GF-D8 (cell line): ENCODE data around the gene SLC23A2.
A peak's percentile ranks its signal among the peaks of the same experiment; 100 is the strongest.

Experiments used
- DNase-seq: peaks from one replicate; lab custom pipeline; 2025; lab: John Stamatoyannopoulos, UW

Gene SLC23A2

GRCh38 chr20:4846821-4847220, 154.5 kb downstream of the SLC23A2 start:
- no peak for DNase-seq

GRCh38 chr20:4844751-4845465, 156.4 kb downstream of the SLC23A2 start:
- peak; percentile 81 for DNase-seq

GRCh38 chr20:4844325-4844724, 157.0 kb downstream of the SLC23A2 start:
- DNase-seq: no peak

DNA sequence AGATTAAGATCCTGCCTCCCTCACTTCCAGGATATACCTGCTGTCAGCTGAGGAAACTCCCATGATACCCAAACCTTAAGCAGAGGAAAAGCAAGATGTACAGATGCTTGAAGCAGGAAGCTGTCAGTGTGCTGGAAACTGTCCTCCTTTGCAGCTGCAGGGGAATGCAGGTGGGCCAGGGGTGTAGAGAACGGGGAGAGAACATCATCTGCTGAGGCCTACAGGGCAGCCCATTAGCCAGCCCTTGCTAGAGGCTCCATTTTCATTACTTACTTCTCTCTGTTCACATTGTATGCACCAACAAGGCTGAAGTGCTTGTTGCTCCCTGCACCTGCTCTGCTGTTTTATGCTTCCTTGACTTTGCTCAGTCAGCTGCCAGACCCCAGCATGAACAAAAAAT, 160.5 kb downstream of the SLC23A2 start:
- no peak for DNase-seq

DNA sequence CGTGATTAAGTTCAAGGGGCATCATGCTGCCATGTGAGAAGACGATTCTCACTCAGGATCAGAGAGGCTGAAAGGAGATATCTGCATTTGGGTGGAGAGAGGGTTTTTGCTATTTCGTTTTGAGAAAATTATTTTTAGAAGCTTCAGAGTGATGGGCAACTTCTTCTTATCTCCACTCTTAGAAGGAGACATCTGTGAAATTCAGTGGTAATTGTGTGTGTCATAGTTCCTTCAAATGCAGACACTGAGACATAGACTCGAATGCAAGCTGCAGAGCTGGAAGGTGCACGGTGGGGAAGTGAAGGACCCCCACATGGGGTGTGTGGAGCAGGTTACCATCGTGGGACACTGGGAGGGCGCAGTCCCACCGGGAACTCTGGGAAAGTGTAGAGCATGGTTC, 162.8 kb downstream of the SLC23A2 start:
- DNase-seq: no peak

- no peak for DNase-seq
Observed at GRCh38 chr20:4837760-4838159, 163.6 kb downstream of the SLC23A2 start.

DNA sequence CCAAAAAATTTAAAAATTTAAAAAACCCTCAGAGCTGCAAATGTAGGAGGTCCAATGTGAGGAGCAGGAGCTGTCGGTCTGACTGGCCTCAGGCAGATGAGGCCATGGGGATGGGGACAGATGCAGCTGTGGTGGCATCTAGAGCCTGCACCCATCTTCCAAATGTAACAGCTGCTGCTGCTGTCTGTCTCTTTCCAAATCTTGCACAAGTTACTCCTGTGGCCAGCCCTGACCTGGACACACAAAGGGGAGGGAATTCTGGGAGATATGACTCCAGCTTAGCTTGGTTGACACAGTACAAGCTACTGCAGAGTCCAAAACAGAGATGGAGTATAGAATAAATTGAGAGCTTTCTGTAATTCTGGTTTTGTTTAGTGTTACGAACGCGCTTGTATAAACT, 164.4 kb downstream of the SLC23A2 start:
- DNase-seq: no peak

DNA sequence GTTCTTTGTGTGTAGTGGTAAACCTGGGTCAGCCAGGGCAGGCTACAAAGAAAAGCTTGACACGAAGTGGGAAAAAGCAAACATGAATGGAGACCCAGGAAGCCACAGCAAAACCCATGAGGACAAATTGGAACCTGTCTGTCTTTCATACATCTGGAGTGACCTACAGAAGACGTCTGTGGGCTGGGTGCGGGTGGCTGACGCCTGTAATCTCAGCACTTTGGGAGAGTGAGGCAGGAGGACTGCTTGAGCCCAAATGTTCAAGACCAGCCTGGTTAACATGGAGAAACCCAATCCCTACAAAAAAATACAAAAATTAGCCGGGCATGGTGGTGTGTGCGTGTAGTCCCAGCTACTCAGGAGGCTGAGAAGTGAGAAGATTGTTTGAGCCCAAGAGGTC, 164.8 kb downstream of the SLC23A2 start:
- DNase-seq: no peak

DNA sequence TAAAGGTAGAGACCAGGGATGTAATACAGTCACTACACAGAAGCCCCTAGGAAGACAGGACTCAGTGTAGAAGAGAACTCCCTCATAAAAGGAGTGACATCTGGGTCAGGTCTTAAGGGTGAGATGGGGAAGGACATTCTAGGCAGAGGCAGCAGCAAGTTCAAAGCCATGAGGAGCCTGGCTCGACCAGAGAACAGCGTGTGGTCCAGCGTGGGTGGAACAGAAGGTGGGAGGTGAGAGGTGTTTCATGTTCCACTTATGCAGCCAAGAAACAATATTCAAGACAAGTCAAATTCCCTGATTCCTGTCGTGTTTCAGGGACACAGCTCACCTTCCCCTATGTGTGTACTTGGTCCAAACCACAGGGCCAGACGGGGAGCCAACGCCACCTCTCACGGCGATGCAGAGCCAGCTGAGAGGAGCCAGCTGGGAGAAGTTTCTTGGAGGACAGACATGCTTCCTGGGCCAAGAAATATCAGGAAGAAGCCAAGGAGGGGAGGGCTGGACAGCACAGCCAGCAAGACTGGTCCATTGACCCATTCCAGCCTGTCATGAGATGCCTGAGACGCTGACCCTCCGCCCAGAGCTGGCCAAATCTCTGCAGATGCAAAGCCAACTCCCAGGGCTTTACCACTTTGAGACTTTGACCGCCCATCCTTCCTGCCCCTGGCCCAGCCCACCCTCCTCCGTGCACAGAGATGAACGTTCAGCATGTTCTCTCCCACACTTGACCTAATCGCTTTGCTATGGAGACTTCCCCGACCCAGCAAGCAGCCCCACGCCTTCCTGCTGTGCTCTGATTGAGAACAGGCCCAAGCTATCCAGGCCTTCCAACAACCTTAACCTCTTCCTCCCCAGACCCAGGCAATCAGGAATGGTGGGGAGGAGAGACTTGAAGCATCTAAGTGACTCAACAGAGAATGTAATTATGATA, 165.8 kb downstream of the SLC23A2 start:
- DNase-seq: no peak

DNA sequence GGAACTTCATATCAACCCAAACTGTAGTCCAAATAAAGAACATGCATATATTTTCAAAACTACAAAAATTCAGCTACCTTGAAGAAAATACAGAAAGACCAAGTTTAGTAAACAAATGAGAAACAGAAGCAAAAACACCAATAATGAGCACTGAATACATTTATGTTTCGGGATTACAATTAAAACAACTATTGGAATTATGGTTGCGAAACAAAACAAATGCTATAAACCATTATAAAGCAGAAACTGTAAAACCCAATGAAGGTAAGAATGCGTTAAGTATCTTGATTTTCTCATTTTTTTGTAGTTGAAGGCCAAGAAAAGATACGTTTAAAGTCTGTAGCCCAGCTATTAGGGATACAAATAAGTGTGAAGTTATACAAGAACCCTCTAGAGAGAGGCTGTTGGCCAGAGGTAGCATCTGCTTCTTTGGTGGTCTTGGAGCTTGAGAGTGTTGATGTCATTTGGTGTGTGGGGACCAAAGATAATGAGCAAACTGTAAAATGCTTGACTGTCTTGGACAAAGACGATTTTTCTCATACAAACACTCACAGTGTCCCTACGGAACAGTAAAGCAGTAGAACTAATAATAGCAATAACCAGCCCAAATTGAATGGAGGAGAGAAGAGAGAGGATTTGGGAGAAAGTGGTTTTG, 168.1 kb downstream of the SLC23A2 start:
- DNase-seq: no peak

GRCh38 chr20:4832469-4832868, 168.8 kb downstream of the SLC23A2 start:
- DNase-seq: no peak

GRCh38 chr20:4830696-4831095, 170.6 kb downstream of the SLC23A2 start:
- DNase-seq: no peak

GRCh38 chr20:4830259-4830658, 171.1 kb downstream of the SLC23A2 start:
- DNase-seq: no peak

DNA sequence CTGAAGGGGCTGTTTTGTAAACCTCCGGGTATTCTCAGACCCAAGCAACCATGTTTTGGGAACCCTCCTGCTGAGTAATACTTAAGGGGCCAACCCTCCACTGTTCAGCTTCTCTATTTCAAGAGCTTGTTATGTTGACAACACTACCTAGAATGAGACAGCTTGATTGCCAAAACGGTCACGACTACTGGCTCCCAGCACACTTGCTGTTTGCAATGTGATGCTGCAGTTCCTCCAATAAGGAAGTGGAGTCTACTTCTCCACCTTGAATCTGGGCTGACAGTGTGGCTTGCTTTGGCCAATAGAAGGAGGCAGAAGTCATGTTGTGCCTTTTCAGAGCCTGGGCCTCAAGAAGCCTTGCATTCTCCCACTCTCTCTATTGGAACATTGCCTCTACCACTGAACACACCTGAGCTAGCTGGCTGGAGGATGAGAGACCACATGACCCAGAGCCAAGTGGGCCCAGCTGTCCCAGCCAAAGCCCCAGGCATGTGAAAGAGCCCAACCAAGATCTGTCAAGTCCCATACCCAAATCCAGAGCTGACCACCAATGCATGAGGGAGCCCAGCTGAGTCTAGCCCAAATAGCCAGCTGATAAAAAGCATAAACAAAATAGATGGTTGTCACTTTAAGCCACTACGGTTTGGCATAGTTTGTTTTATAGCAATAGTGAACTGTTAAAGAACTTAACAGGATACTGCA, 171.6 kb downstream of the SLC23A2 start:
- DNase-seq: peak; percentile 70

DNA sequence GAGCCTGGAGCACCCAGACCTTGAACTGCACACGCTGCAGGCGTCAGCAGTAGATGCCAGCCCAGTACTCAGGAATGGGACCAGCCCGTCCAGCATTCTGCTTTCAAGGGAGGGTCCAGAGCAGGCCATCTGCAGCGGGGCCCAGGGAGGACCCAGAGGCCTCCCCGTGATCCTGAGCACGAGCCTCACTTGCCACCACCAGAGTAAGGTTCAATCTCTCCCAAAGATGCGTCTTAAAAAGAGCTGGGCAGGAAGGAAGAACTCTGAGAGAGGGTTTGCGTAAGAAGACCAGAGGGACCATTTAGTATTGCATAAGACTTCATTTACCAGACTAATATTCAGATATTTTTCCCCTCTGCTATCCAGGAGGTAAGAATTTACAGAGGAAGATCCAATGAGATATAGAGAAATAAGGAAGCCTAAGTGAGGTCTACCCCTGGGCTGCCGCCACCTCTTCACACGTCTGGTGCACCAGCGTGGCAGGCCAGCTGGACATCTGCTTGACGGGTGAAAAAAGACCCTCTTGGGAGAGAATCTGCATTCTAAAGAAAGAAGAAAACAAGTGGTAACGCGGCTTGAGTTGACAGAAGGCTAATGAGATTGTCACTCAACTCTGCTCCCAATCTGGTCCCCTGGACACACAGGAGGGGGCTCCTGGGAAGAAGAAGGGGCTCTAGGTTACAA, 172.3 kb downstream of the SLC23A2 start:
- peak; percentile 16 for DNase-seq

DNA sequence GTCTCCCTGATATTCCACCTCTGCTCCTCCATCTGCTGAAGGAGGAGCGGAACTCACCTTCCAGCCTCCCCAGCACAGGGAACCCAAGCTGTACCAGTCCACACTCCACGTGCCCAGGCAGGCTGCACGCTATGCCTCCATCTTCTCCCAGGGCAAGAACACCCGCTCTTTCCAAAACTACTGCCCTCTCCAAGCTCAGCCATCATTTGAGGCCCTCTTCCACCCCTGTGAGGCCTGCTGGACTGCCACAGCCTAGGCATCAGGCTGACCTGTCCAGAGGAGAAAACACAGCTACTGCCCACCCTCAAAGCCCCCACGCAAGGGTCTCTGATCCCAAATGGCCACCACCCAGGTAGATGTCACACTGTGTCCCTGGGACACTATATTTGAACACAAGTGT, 179.7 kb downstream of the SLC23A2 start:
- no peak for DNase-seq

- no peak for DNase-seq
Observed at GRCh38 chr20:4820806-4821518, 180.3 kb downstream of the SLC23A2 start.

DNA sequence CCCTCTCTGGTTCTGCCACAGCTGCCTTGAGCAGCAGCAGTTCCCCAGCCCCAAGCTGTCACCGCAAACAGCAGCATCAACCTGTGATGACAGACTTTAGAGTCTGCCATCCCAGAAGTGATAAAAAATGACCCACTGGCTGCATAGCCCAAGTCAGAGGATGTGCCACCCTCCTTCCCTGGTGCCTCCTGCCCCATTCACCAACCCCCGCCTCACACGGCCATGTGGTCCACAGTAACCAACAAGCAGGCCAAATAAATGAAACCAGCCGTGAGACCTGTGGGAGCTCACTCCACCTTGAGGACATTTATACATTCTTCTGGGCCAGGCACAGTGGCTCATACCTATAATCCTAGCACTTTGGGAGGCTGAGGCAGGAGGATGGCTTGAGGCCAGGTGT, 181.4 kb downstream of the SLC23A2 start:
- DNase-seq: no peak

- DNase-seq: no peak
Observed at GRCh38 chr20:4817230-4817671, 184.1 kb downstream of the SLC23A2 start.

DNA sequence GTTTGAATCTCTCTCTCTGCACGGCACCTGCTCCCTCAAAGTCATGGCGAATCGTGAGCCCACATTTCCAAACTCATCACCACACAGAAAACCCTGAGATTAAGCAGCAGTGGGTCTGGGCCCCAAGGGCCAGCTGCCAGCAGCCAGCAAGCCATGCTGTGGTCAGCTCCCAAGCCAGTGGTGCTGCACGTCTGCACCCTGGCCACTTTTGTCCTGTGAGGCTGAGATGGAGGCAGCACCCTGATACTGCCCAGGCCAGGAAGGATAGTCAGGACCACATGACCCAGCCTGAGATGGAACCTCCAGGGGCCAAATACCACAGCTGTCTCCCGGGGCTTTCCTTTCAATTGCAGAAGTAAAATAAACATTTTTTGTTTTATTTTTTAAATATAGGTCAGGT, 185.7 kb downstream of the SLC23A2 start:
- DNase-seq: no peak
